ENCODE data around the gene SHB. TPM values are rescaled to one million over a fixed set of nuclear protein-coding genes. Genes with fewer than 3 reads are reported as not detected.

The SHB gene
- total RNA-seq, 2 donors from 2014 or later: 41.7 to 57.9 TPM

DNA sequence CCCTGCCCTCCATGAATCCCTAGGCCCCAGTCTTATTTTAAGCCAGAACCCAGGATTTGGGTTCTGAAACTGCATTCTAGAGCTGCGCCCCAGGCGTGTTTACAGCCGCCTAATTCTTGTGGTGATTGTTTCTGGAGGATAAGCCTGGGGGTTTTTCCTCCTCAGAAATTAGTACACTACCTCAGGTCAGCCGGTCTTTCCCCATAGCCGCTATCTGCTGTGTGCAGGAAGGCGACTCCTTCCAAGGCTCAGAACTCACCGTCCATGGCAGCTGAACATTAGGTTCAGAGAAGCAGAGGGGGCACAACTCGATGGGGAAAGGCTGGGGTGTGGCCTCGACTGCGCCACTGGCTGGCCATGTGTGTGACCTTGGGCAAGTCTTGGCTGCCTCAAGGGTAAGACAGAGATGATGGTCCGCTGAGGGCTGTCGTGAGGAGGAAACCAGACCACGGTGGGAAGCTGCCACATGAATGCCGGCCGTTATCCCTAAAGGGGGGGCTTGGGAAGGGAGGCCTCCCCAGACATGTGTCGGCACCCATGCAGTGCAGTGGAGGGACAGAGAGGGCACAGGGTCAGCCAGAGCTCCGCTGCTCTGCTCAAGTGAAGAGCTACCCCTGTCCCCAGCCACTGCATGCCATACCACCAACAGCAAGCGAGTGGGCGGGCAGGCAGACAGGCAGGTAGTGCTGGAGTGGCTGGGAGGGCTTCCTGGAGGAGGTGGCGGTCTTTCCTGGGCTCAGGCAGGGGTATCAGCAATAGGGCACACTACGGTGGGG lies 28.9 kb downstream of the SHB start:
- no peak for ATAC-seq (ENCODE audit: insufficient number of reproducible peaks, low FRiP score, low read depth)
- Histone ChIP-seq H3K27ac (peak overlapping the region in 1 of 2 donors; percentile 6), H3K4me3 (no peak overlapping the region), H3K9me3 (no peaks in the 10 kb centered on the region), H3K36me3 (no peaks in the 10 kb centered on the region), H3K27me3 (replicated peaks; ENCODE audit: insufficient read depth) (no peaks in the 10 kb centered on the region), H3K4me1 (ENCODE audit: control insufficient read depth in 1 of 2, low read depth in 2 of 2) (peaks cover 46 to 96% of the 10 kb centered on the region in 2 donors)
- TF ChIP-seq, protein P1, sequence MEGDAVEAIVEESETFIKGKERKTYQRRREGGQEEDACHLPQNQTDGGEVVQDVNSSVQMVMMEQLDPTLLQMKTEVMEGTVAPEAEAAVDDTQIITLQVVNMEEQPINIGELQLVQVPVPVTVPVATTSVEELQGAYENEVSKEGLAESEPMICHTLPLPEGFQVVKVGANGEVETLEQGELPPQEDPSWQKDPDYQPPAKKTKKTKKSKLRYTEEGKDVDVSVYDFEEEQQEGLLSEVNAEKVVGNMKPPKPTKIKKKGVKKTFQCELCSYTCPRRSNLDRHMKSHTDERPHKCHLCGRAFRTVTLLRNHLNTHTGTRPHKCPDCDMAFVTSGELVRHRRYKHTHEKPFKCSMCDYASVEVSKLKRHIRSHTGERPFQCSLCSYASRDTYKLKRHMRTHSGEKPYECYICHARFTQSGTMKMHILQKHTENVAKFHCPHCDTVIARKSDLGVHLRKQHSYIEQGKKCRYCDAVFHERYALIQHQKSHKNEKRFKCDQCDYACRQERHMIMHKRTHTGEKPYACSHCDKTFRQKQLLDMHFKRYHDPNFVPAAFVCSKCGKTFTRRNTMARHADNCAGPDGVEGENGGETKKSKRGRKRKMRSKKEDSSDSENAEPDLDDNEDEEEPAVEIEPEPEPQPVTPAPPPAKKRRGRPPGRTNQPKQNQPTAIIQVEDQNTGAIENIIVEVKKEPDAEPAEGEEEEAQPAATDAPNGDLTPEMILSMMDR (IDR thresholded peaks at IDR 0.05): no peak
- no peak for DNase-seq (ENCODE audit: low spot score)

DNA sequence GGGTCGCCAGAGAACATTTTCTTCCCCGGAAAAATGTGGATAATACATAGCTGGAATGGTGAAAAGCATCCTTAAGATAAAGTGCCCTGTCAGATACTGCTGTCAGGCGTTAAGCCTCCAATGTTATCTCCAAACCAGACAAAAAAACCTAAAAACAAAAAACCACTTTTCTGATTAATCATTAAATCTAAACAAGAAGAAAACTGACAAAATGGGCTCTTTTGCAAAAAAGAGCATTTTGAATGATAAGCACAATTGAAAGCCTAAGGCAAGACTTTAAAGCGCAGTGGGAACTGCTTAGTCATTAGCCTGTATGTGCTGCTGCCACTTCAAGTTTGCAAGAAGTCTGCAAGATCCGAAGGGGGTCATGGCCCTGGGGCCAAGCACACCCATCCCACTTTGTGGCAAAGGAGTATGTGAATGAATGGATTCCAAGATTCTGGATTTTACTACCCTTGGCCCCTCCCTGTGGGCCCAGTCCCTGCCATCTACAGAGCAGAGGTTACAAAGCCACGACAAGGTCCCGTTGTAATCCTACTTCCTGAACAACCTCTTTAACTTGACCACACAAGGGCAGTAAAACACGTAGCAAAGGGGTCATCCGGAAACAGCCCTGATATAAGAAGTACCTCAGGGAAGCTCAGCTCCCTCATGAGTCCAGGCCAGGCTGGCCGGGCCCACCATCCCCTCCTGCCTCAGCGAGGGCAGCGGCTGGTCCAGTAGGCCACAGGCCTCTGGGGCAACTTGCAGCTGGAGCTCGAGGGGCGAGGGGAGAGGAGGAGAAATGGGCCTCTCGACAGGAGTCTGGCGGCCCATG lies 29.7 kb downstream of the SHB start:
- Histone ChIP-seq H3K9me3 (no peaks in the 10 kb centered on the region), H3K27ac (peak overlapping the region in 1 of 2 donors; percentile 6), H3K36me3 (no peaks in the 10 kb centered on the region), H3K4me1 (ENCODE audit: control insufficient read depth in 1 of 2, low read depth in 2 of 2) (peaks cover 46 to 89% of the 10 kb centered on the region in 2 donors), H3K27me3 (replicated peaks; ENCODE audit: insufficient read depth) (no peaks in the 10 kb centered on the region), H3K4me3 (no peak overlapping the region)
- TF ChIP-seq, protein P1 (IDR thresholded peaks at IDR 0.05): no peak
- no peak for ATAC-seq (ENCODE audit: insufficient number of reproducible peaks, low FRiP score, low read depth)
- no peak for DNase-seq (ENCODE audit: low spot score)

- Histone ChIP-seq H3K27me3 (replicated peaks; ENCODE audit: insufficient read depth) (no peaks in the 10 kb centered on the region), H3K36me3 (no peaks in the 10 kb centered on the region), H3K4me1 (ENCODE audit: control insufficient read depth in 1 of 2, low read depth in 2 of 2) (peaks cover 46 to 81% of the 10 kb centered on the region in 2 donors), H3K27ac (peak overlapping the region in 1 of 2 donors; percentile 24), H3K4me3 (no peak overlapping the region), H3K9me3 (no peaks in the 10 kb centered on the region)
- TF ChIP-seq, protein P1 (IDR thresholded peaks at IDR 0.05): no peak
- DNase-seq (ENCODE audit: low spot score) (no peak), ATAC-seq (ENCODE audit: insufficient number of reproducible peaks, low FRiP score, low read depth) (no peak)
These were observed 30.5 kb downstream of the SHB start for GRCh38 chr9:38038307-38039089.

DNA sequence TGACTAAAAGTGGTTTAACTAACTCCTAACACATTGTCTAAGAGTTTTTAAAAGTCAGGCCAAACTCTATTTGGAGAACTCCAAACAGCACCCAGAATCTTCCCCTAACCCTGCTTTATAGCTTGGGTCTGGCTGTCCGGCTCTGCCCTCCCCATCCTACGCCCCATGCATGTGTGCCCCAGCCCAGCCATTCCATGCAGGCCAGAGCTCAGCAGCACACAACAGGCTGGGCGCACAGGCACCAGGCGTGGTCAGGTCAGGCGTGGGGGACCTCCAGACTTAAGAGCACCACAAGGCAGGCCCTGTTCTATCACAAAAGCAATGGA lies 31.1 kb downstream of the SHB start:
- Histone ChIP-seq H3K9me3 (no peaks in the 10 kb centered on the region), H3K27me3 (replicated peaks; ENCODE audit: insufficient read depth) (no peaks in the 10 kb centered on the region), H3K36me3 (no peaks in the 10 kb centered on the region), H3K4me1 (ENCODE audit: control insufficient read depth in 1 of 2, low read depth in 2 of 2) (peaks cover 44 to 79% of the 10 kb centered on the region in 2 donors), H3K27ac (peak overlapping the region in 1 of 2 donors; percentile 24), H3K4me3 (no peak overlapping the region)
- DNase-seq (ENCODE audit: low spot score) (no peak), ATAC-seq (ENCODE audit: insufficient number of reproducible peaks, low FRiP score, low read depth) (no peak)
- TF ChIP-seq, protein P1 (IDR thresholded peaks at IDR 0.05): no peak

All from thoracic aorta (tissue), 2 donors.